ENCODE data around the gene GSPT1.

The GSPT1 gene

DNA sequence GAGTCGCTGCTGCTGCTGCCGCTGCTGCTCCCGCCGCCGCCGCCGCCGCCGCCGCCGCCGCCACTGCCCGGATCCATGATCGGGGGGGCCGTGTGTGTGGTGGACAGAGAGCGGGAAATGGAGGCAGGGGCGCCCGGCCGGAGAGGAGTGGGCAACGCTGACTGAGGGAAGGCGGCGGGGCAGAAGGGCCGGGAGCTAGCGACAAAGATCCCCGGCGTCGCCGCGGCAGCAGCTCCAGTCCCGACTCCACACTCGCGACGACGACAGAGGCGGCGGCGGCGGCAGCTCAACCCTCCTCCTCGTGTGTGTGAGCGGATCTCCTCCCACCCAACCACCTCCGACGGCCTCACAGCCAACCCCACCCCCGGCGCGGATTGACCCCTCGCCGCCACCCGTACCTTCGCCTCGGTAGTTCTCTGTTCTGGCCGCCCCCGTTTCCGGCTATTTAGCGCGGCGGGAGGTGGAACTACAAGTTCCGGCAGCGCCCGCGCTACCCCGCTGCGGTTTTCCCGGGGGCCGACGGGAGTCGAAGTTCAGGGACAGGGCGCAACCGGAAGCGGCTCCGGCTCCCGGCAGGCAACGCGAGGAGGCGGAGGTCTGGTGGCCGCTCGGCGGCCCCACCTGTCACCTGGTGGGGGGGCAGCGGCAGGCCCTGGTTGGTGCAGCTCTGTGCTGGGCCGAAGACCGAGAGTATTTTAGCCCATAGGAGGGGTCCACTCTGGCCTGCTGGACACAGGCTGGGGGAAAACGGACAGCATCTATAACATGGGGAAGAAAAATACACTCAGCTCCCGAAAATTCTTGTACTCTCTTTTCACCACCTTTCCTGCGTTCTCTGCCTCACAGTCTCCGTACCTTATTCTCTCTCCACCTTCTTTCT lies at the start of gene GSPT1:
GSPT1 (minus strand) TSS at position 313 of the 880 bp plus-strand sequence; CDS start at position 77, 236 bp downstream.
- TF ChIP-seq, protein P1, sequence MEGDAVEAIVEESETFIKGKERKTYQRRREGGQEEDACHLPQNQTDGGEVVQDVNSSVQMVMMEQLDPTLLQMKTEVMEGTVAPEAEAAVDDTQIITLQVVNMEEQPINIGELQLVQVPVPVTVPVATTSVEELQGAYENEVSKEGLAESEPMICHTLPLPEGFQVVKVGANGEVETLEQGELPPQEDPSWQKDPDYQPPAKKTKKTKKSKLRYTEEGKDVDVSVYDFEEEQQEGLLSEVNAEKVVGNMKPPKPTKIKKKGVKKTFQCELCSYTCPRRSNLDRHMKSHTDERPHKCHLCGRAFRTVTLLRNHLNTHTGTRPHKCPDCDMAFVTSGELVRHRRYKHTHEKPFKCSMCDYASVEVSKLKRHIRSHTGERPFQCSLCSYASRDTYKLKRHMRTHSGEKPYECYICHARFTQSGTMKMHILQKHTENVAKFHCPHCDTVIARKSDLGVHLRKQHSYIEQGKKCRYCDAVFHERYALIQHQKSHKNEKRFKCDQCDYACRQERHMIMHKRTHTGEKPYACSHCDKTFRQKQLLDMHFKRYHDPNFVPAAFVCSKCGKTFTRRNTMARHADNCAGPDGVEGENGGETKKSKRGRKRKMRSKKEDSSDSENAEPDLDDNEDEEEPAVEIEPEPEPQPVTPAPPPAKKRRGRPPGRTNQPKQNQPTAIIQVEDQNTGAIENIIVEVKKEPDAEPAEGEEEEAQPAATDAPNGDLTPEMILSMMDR (IDR thresholded peaks at IDR 0.05): no peak

DNA sequence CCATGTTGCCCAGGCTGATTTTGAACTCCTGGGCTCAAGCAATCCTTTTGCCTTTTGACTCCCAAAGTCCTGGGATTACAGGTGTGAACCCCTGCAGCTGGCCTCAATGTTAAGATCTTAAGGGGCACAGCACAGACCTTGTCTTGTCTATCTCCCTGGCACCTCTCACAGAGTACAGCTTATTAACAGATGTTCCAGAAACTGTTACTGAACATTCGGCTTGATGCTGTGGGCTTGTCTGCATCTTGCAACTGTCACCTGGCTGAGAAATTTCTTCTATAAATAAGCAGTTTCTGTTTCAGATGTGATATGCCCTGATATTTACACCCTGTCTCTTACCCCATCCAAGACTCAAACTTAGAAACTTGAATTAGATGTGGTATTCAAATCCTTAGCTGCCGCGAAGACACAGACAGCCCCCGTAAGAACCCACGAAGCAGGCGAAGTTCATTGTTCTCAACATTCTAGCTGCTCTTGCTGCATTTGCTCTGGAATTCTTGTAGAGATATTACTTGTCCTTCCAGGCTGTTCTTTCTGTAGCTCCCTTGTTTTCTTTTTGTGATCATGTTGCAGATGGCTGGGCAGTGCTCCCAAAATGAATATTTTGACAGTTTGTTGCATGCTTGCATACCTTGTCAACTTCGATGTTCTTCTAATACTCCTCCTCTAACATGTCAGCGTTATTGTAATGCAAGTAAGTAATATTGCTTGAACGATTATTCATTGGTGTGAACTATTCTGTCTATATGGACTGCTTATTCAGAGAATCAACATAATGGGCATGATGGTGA lies 49.2 kb upstream of the GSPT1 start, which contains the start of gene TNFRSF17:
TNFRSF17 (plus strand) TSS at position 450 of the 791 bp plus-strand sequence; CDS start at position 565, 115 bp downstream.
- TF ChIP-seq, protein P1 (IDR thresholded peaks at IDR 0.05): no peak

DNA sequence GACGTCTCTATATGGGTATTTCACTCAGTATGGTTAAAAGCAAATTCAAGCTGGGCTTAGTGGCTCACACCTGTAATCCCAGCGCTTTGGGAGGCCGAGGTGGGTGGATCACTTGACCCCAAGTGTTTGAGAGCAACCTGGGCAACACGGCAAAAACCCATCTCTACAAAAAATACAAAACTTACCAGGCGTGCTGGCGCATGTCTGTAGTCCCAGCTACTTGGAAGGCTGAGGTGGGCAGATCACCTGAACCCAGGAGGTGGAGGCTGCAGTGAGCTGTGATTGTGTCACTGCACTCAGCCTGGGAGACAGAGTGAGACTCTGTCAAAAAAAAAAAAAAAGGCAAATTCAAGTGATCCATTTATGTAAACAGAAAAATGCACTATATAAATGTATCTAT lies 48.0 kb upstream of the GSPT1 start:
- TF ChIP-seq, protein P1 (IDR thresholded peaks at IDR 0.05): no peak

DNA sequence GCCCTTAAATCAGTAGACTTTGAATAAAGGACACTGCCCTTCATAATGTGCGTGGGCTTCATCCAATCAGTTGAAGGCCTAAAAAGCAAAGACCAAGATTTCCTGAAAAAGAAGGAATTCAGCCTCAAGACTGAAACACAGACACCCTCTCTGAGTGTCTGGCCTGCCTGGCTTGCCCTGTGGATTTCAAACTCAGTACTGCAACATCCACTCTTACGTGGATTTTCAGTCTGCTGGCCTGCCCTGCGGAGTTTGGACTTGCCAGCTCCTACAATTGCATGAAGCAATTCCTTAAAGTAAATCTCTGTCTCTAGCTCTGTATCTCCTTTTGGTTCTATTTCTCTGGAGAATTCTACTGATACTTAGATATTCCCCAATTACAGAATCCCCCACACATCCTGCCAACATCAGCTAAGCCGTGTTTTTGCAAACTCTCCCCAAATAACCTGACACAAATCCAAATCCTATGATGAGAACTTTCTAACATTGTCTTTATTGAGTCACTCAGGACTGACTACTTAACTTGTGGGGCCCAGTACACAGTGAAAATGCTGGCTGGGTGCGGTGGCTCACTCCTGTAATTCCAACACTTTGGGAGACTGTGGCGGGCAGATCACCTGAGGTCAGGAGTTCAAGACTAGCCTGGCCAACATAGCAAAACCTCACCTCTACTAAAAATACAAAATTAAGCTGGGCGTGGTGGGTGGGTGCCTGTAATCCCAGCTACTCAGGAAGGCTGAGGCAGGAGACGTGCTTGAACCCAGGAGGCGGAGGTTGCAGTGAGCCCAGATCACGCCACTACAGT lies 42.0 kb upstream of the GSPT1 start:
- TF ChIP-seq, protein P1 (IDR thresholded peaks at IDR 0.05): no peak

DNA sequence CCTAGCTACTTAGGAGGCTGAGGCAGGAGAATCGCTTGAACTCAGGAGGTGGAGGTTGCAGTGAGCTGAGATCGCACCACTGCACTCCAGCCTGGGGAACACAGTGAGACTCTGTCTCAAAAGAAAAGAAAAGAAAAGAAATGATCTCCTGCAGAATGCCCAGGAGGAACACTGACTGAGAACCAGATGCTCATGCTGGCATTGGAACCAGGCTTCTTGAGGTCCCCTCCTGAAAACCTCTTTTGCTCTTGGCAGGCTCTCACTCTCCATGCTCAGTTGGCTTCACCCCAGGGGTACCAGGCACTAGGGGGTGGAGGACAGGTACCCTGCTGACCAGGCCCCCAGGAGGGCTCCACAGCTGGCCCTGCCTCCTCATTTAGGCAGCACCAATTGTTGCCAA lies 40.8 kb upstream of the GSPT1 start:
- TF ChIP-seq, protein P1 (IDR thresholded peaks at IDR 0.05): no peak

DNA sequence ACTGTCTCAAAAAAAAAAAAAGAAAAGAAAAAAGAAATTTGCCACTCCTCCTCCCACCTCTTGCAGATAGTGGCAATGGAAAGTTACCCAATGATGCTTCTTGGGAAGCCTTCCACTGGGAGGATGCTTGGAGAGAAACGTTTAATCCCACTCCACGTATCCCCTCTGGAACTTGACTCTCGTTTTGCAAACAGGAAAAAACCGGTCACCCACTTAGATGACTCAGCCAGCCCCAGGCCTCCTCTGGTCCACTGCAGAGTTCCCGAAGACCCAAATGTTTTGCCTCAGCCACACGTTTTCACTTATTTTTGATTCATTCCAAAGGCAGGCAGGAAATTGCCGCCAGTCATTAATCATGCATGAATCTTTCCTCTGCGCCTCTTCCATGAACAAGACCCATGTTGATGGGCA lies 40.0 kb upstream of the GSPT1 start:
- TF ChIP-seq, protein P1 (IDR thresholded peaks at IDR 0.05): no peak

DNA sequence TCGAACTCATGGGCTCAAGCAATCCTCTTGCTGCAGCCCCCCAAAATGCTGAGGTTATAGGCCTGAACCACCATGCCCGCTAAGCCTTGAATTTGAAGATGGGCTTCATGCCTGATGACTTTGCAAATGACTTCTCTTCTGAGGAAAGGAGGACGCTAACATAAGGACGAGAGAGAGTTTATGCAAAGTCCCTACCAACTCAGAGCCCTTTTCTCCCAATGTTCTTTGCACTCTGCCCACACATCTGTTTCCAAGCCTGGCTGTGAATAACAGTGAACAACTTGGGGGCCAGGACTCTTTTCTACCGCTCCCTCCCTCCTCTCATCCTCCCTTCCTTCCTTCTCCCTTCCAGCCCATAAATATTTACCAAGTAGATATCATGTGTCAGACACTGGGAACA lies 34.6 kb upstream of the GSPT1 start:
- TF ChIP-seq, protein P1 (IDR thresholded peaks at IDR 0.05): no peak

Data from LNCAP (cell line).